Sigmoid colon (tissue), 4 donors: ENCODE measurements around the gene PDE1C.

ENCODE experiments used
- CTCF ChIP-seq, 4 experiments: fragments of 450-650 bp in 3 of 4; fragments of 200-600 bp in 1 of 4; IDR thresholded peaks; one replicate each; pipeline ENCODE4 v1.5.1; 2016 to 2019; ENCODE audit warnings: antibody characterized with exemption in 4 of 4, mild to moderate bottlenecking in 3 of 4, moderate library complexity in 2 of 4
- EP300 ChIP-seq, 4 donors: sonication (generic); formaldehyde crosslinking; IDR thresholded peaks; one replicate each; pipeline ENCODE4 v1.6.1; 2017; ENCODE audit warnings: antibody characterized with exemption in 4 of 4
- POLR2A ChIP-seq, 2 donors: fragments of 450-650 bp; IDR thresholded peaks; one replicate each; pipeline ENCODE4 v1.6.1; 2016; ENCODE audit warnings: antibody characterized with exemption in 2 of 2, mild to moderate bottlenecking in 2 of 2, moderate library complexity in 2 of 2

GRCh38 chr7:31857172-31857571 lies 213.0 kb downstream of the PDE1C start:
- TF ChIP-seq CTCF (IDR thresholded peaks at IDR 0.05), result no peak
- TF ChIP-seq EP300 (IDR thresholded peaks at IDR 0.05), result no peak
- no peak for TF ChIP-seq POLR2A (IDR thresholded peaks at IDR 0.05)
